Activated CD4-positive, alpha-beta T cell treated with anti-CD3 and anti-CD28 coated beads for 4 hours (primary cell): ENCODE data around the gene HPRT1.

Source experiments
- DNase-seq, 2 donors: peaks; one replicate each; pipeline ENCODE4 v3.0.0-alpha.2; 2020

HPRT1 gene

GRCh38 chrX:134480061-134480460, 20.1 kb downstream of the HPRT1 start:
- no peak for DNase-seq

GRCh38 chrX:134481339-134481738, 21.4 kb downstream of the HPRT1 start:
- DNase-seq = no peak

- DNase-seq = no peak
Observed at GRCh38 chrX:134482371-134482770, 22.4 kb downstream of the HPRT1 start.

GRCh38 chrX:134484039-134484438, 24.1 kb downstream of the HPRT1 start:
- DNase-seq = no peak

- no peak for DNase-seq
Observed at GRCh38 chrX:134501941-134502340, 42.0 kb downstream of the HPRT1 start.

GRCh38 chrX:134502686-134503085, 42.7 kb downstream of the HPRT1 start:
- DNase-seq = no peak

- DNase-seq = no peak
Observed at GRCh38 chrX:134512566-134512965, 52.6 kb downstream of the HPRT1 start.

- DNase-seq = no peak
Observed at GRCh38 chrX:134513091-134513490, 53.1 kb downstream of the HPRT1 start.

GRCh38 chrX:134520860-134521390, 61.0 kb downstream of the HPRT1 start:
- DNase-seq = no peak

GRCh38 chrX:134524181-134524580, 64.2 kb downstream of the HPRT1 start:
- DNase-seq = no peak

GRCh38 chrX:134525086-134525792, 65.3 kb downstream of the HPRT1 start:
- DNase-seq = no peak

- no peak for DNase-seq
Observed at GRCh38 chrX:134526399-134526798, 66.4 kb downstream of the HPRT1 start.

- DNase-seq = no peak
Observed at GRCh38 chrX:134528960-134529359, 69.0 kb downstream of the HPRT1 start.

- DNase-seq = no peak
Observed at GRCh38 chrX:134529481-134529880, 69.5 kb downstream of the HPRT1 start.

GRCh38 chrX:134530845-134531244, 70.9 kb downstream of the HPRT1 start:
- no peak for DNase-seq

GRCh38 chrX:134533352-134533751, 73.4 kb downstream of the HPRT1 start:
- no peak for DNase-seq

- no peak for DNase-seq
Observed at GRCh38 chrX:134533952-134534351, 74.0 kb downstream of the HPRT1 start.

GRCh38 chrX:134537179-134537955, 77.4 kb downstream of the HPRT1 start:
- DNase-seq = no peak

- DNase-seq = no peak
Observed at GRCh38 chrX:134538316-134538715, 78.4 kb downstream of the HPRT1 start.

- no peak for DNase-seq
Observed at GRCh38 chrX:134541906-134542305, 81.9 kb downstream of the HPRT1 start.

GRCh38 chrX:134542485-134542884, 82.5 kb downstream of the HPRT1 start:
- DNase-seq = no peak

GRCh38 chrX:134543288-134543687, 83.3 kb downstream of the HPRT1 start:
- no peak for DNase-seq

GRCh38 chrX:134544135-134544512, 84.2 kb downstream of the HPRT1 start:
- no peak for DNase-seq

GRCh38 chrX:134544513-134545151, 84.7 kb downstream of the HPRT1 start:
- no peak for DNase-seq
